ENCODE data around the gene SLC1A7. TPM values are rescaled to one million over a fixed set of nuclear protein-coding genes. Genes with fewer than 3 reads are reported as not detected.
"Not testable (repeated sequence)": the region's sequence is repeated elsewhere in the genome, so short reads cannot be mapped to it uniquely, and the experiment has no call there.

Gene SLC1A7
- 0.35 TPM for polyA plus RNA-seq (2013, experiment 1 of 2; ENCODE audit: insufficient read length)
- 0.22 TPM for polyA plus RNA-seq (2013, experiment 2 of 2; ENCODE audit: insufficient read length)

GRCh38 chr1:53142226-53142853, at the start of gene SLC1A7:
SLC1A7 (minus strand) TSS chr1:53142638; CDS start chr1:53142449, 189 bp downstream.
- no peak for DNase-seq

- DNase-seq = no peak
Observed at GRCh38 chr1:53190210-53190611, 47.8 kb upstream of the SLC1A7 start.

GRCh38 chr1:53189061-53189460, 46.6 kb upstream of the SLC1A7 start:
- DNase-seq = no peak

- DNase-seq = peak; percentile 42
Observed at GRCh38 chr1:53188099-53188498, 45.7 kb upstream of the SLC1A7 start.

- no peak for DNase-seq
Observed at GRCh38 chr1:53187401-53187800, 45.0 kb upstream of the SLC1A7 start.

GRCh38 chr1:53186533-53186932, 44.1 kb upstream of the SLC1A7 start:
- no peak for DNase-seq

- not testable (repeated sequence) for DNase-seq
Observed at GRCh38 chr1:53185955-53186297, 43.5 kb upstream of the SLC1A7 start.

GRCh38 chr1:53183095-53183990, 40.9 kb upstream of the SLC1A7 start:
- peak; percentile 39 for DNase-seq

- DNase-seq = no peak
Observed at GRCh38 chr1:53182716-53183094, 40.3 kb upstream of the SLC1A7 start.

- peak; percentile 74 for DNase-seq
Observed at GRCh38 chr1:53182111-53182593, 39.7 kb upstream of the SLC1A7 start.

- DNase-seq = no peak
Observed at GRCh38 chr1:53180951-53181350, 38.5 kb upstream of the SLC1A7 start.

- DNase-seq = peak; percentile 72
Observed at GRCh38 chr1:53180226-53180625, 37.8 kb upstream of the SLC1A7 start.

- DNase-seq = no peak
Observed at GRCh38 chr1:53176452-53177208, 34.2 kb upstream of the SLC1A7 start.

- DNase-seq = no peak
Observed at GRCh38 chr1:53174971-53175913, 32.8 kb upstream of the SLC1A7 start.

- DNase-seq = peak; percentile 51
Observed at GRCh38 chr1:53172426-53173128, 30.1 kb upstream of the SLC1A7 start.

GRCh38 chr1:53166912-53167311, 24.5 kb upstream of the SLC1A7 start:
- DNase-seq = no peak

GRCh38 chr1:53166366-53166765, 23.9 kb upstream of the SLC1A7 start:
- DNase-seq = no peak

GRCh38 chr1:53165408-53165961, 23.0 kb upstream of the SLC1A7 start:
- DNase-seq = no peak

GRCh38 chr1:53163291-53163768, 20.9 kb upstream of the SLC1A7 start:
- DNase-seq = no peak

- DNase-seq = no peak
Observed at GRCh38 chr1:53162621-53163020, 20.2 kb upstream of the SLC1A7 start.

Measured in fibroblast of skin of abdomen (primary cell).